GM23338 (cell line): ENCODE data around the gene CAPZA1. TPM values are rescaled to one million over a fixed set of nuclear protein-coding genes. Genes with fewer than 3 reads are reported as not detected.
A peak's percentile ranks its signal among the peaks of the same experiment; 100 is the strongest.

Source experiments
- ATAC-seq: fragments of 200-7000 bp; cut with Tn5 transposase; 3 replicates; pipeline ENCODE4 v1.9.1; 2020
- DNase-seq: peaks from one replicate; pipeline ENCODE4 v3.0.0-alpha.2; 2015; ENCODE audit warnings: low spot score
- H2AFZ ChIP-seq: fragments of 200-600 bp; sonication (generic); 2 replicates; pipeline ENCODE4 v1.8.0; 2016; ENCODE audit warnings: antibody characterized with exemption, mild to moderate bottlenecking, moderate library complexity
- H3F3A ChIP-seq: fragments of 200-600 bp; sonication (generic); replicated peaks from 2 replicates; pipeline ENCODE4 v1.8.0; 2017; ENCODE audit warnings: antibody characterized with exemption, mixed run types, low read depth
- H3K27ac ChIP-seq: fragments of 200-600 bp; sonication (generic); 2 replicates; pipeline ENCODE4 v1.6.1; 2016; ENCODE audit warnings: low read depth
- H3K27me3 ChIP-seq: fragments of 200-600 bp; sonication (generic); 2 replicates; pipeline ENCODE4 v1.8.0; 2016; ENCODE audit warnings: mild to moderate bottlenecking, mixed run types, moderate library complexity; ENCODE audit not compliant: insufficient read depth
- H3K36me3 ChIP-seq: fragments of 200-600 bp; sonication (generic); 2 replicates; pipeline ENCODE4 v1.8.0; 2016; ENCODE audit warnings: mild to moderate bottlenecking; ENCODE audit not compliant: insufficient read depth
- H3K4me1 ChIP-seq: fragments of 200-600 bp; sonication (generic); 2 replicates; pipeline ENCODE4 v1.8.0; 2016; ENCODE audit warnings: mild to moderate bottlenecking, moderate library complexity; ENCODE audit not compliant: insufficient read depth
- H3K4me2 ChIP-seq: fragments of 200-600 bp; sonication (generic); 2 replicates; pipeline ENCODE4 v1.7.1; 2017; ENCODE audit warnings: mixed run types
- H3K4me3 ChIP-seq: fragments of 200-600 bp; sonication (generic); 2 replicates; pipeline ENCODE4 v1.6.1; 2016; ENCODE audit warnings: mixed run types
- H3K79me2 ChIP-seq: fragments of 200-600 bp; sonication (generic); replicated peaks from 2 replicates; pipeline ENCODE4 v1.8.0; 2017; ENCODE audit warnings: mild to moderate bottlenecking; ENCODE audit not compliant: insufficient read depth
- H3K9me2 ChIP-seq: fragments of 200-600 bp; sonication (generic); 2 replicates; pipeline ENCODE4 v1.8.0; 2017; ENCODE audit not compliant: insufficient read depth
- H4K20me1 ChIP-seq: fragments of 200-600 bp; sonication (generic); replicated peaks from 2 replicates; pipeline ENCODE4 v1.8.0; 2017; ENCODE audit warnings: mild to moderate bottlenecking; ENCODE audit not compliant: insufficient read depth
- H3K27ac Mint-ChIP-seq: 2 replicates; pipeline ENCODE4 v1.8.0; 2020; ENCODE audit warnings: inconsistent platforms, mild to moderate bottlenecking, moderate library complexity, mixed read lengths
- H3K27me3 Mint-ChIP-seq: 3 replicates; pipeline ENCODE4 v1.8.0; 2022; ENCODE audit warnings: low read depth, mild to moderate bottlenecking, moderate library complexity, mixed read lengths, inconsistent platforms; ENCODE audit not compliant: insufficient read depth, poor library complexity
- H3K36me3 Mint-ChIP-seq: 3 replicates; pipeline ENCODE4 v1.8.0; 2021; ENCODE audit warnings: low read depth, mild to moderate bottlenecking, inconsistent platforms, moderate library complexity, mixed read lengths
- H3K4me1 Mint-ChIP-seq: 3 replicates; pipeline ENCODE4 v1.8.0; 2020; ENCODE audit warnings: mild to moderate bottlenecking, inconsistent platforms, mixed read lengths
- H3K4me3 Mint-ChIP-seq: 3 replicates; pipeline ENCODE4 v1.8.0; 2021; ENCODE audit warnings: moderate library complexity, mild to moderate bottlenecking, inconsistent platforms, mixed read lengths
- H3K9me3 Mint-ChIP-seq: 3 replicates; pipeline ENCODE4 v1.8.0; 2020; ENCODE audit warnings: moderate library complexity, mild to moderate bottlenecking, inconsistent platforms, mixed read lengths
- CREB1 ChIP-seq: fragments of 250-450 bp; sonication (Bioruptor Pico); IDR thresholded peaks from 2 replicates; pipeline ENCODE4 v1.5.0; 2020; ENCODE audit warnings: low read depth, mild to moderate bottlenecking, moderate library complexity
- CTCF ChIP-seq, 2 experiments: fragments of 200-600 bp in 1 of 2; sonication (generic) in 1 of 2; conservative IDR thresholded peaks; 2 replicates each; pipeline versions ENCODE4 v1.5.1 to v1.6.1; 2016 to 2017; ENCODE audit warnings: antibody characterized with exemption in 2 of 2, low read depth in 2 of 2, mild to moderate bottlenecking in 2 of 2, moderate library complexity in 1 of 2
- ETS1 ChIP-seq: IDR thresholded peaks from 2 replicates; pipeline ENCODE4 v1.6.1; 2016; ENCODE audit warnings: antibody characterized with exemption
- EZH2 ChIP-seq: fragments of 200-600 bp; sonication (generic); IDR thresholded peaks from one replicate; pipeline ENCODE4 v1.8.0; 2017; ENCODE audit warnings: antibody characterized with exemption, mild to moderate bottlenecking, low read depth; ENCODE audit not compliant: unreplicated experiment
- EZH2phosphoT487 ChIP-seq: fragments of 200-600 bp; sonication (generic); IDR thresholded peaks from one replicate; pipeline ENCODE4 v1.8.1; 2018; ENCODE audit warnings: antibody characterized with exemption; ENCODE audit not compliant: unreplicated experiment
- JUNB ChIP-seq: IDR thresholded peaks from one replicate; pipeline ENCODE4 v1.6.1; 2016; ENCODE audit warnings: antibody characterized with exemption; ENCODE audit not compliant: unreplicated experiment
- NANOG ChIP-seq: IDR thresholded peaks from 2 replicates; pipeline ENCODE4 v1.6.1; 2016; ENCODE audit warnings: antibody characterized with exemption, borderline replicate concordance
- POLR2AphosphoS5 ChIP-seq: IDR thresholded peaks from 2 replicates; pipeline ENCODE4 v1.6.1; 2016; ENCODE audit warnings: antibody characterized with exemption, low read depth
- REST ChIP-seq: IDR thresholded peaks from one replicate; pipeline ENCODE4 v1.6.1; 2018; ENCODE audit warnings: antibody characterized with exemption; ENCODE audit not compliant: unreplicated experiment
- STAT1 ChIP-seq: IDR thresholded peaks from one replicate; pipeline ENCODE4 v1.6.1; 2016; ENCODE audit warnings: antibody characterized with exemption; ENCODE audit not compliant: unreplicated experiment
- ZNF114 ChIP-seq: fragments of 250-450 bp; sonication (Bioruptor Pico); IDR thresholded peaks from 2 replicates; pipeline ENCODE4 v1.5.0; 2020; ENCODE audit warnings: mild to moderate bottlenecking, moderate library complexity
- ZNF331 ChIP-seq: fragments of 250-450 bp; sonication (Bioruptor Pico); IDR thresholded peaks from 2 replicates; pipeline ENCODE4 v1.5.0; 2020; ENCODE audit warnings: low read depth, mild to moderate bottlenecking, moderate library complexity
- ZNF462 ChIP-seq: fragments of 250-450 bp; sonication (Bioruptor Pico); IDR thresholded peaks from 2 replicates; pipeline ENCODE4 v1.5.0; 2020; ENCODE audit warnings: mild to moderate bottlenecking, moderate library complexity
- polyA plus RNA-seq: library from polyadenylated mRNA; unstranded; fragments of >200 nt; fragmentation: Nextera tagmentation; extraction: Ambion mirVana; gene quantifications from 2 replicates; pipeline ENCODE4 v1.2.1, GENCODE V29; 2016
- total RNA-seq: library from RNA; depleted of rRNA; stranded (reverse); fragments of >200 nt; shearing (Covaris generic); gene quantifications from 2 replicates; pipeline ENCODE4 v1.2.3, GENCODE V29; 2014

CAPZA1 gene
- total and polyA plus RNA-seq, 2 experiments from 2014 or later = 147 to 182 TPM

GRCh38 chr1:112637254-112638109 is 17.9 kb downstream of the CAPZA1 start:
- Histone ChIP-seq H3F3A (0 out of 2 replicates have a peak, but pooled peaks cover 5% of the 10 kb centered on the region), H3K4me2 (no peak overlapping the region), H3K27ac (peak overlapping the region; percentile 27; the same call in 1 of the 2 replicates), H3K27me3 (no peaks in the 10 kb centered on the region), H3K36me3 (peaks cover 5% of the 10 kb centered on the region), H3K9me2 (no peaks in the 10 kb centered on the region), H4K20me1 (peaks cover 40% of the 10 kb centered on the region), H2AFZ (no peak overlapping the region), H3K4me1 (peaks cover 4% of the 10 kb centered on the region; the same call in 1 of the 2 replicates), H3K79me2 (peaks cover 91% of the 10 kb centered on the region), H3K4me3 (no peak overlapping the region)
- H3K4me1 Mint-ChIP-seq = no peaks in the 10 kb centered on the region; the same call in 2 of the 3 replicates
- TF ChIP-seq CTCF (conservative IDR thresholded peaks at IDR 0.05; ENCODE audit: low read depth in 2 of 2) (no peak), JUNB (no peak), ZNF462 (no peak), ZNF331 (CRISPR knock-in tag) (no peak), ETS1 (no peak), EZH2phosphoT487 (no peak), POLR2AphosphoS5 (no peak), NANOG (no peak), ZNF114 (no peak), REST (no peak), EZH2 (no peak), CREB1 (no peak), STAT1 (no peak)
- H3K27me3 Mint-ChIP-seq = peaks cover 2% of the 10 kb centered on the region
- no peak overlapping the region for H3K4me3 Mint-ChIP-seq
- H3K9me3 Mint-ChIP-seq = peaks cover 6% of the 10 kb centered on the region; the same call in 2 of the 3 replicates
- peaks cover 11% of the 10 kb centered on the region for H3K36me3 Mint-ChIP-seq
- no peak overlapping the region for H3K27ac Mint-ChIP-seq
- DNase-seq = no peak
- ATAC-seq = no peak
